GM20431 (cell line): ENCODE measurements around the gene GNAI1.

Source experiments
- in situ Hi-C: fragments of 300-500 bp; cut with MseI, MboI; formaldehyde crosslinking; loops from one replicate; pipeline ENCODE4 v1.15.0; 2020; ENCODE audit warnings: low sequenced_read_pairs; ENCODE audit not compliant: unreplicated experiment

GNAI1 gene

GRCh38 chr7:80204919-80205318 is 70.3 kb downstream of the GNAI1 start:
- in situ Hi-C loops, result no loop called here

- in situ Hi-C loops, result no loop called here
Observed at GRCh38 chr7:80206763-80207162, 72.1 kb downstream of the GNAI1 start.

GRCh38 chr7:80207501-80207900 is 72.9 kb downstream of the GNAI1 start:
- in situ Hi-C loops, result no loop called here

GRCh38 chr7:80208700-80209099 is 74.1 kb downstream of the GNAI1 start:
- in situ Hi-C loops, result no loop called here

- in situ Hi-C loops, result no loop called here
Observed at GRCh38 chr7:80210400-80210799, 75.8 kb downstream of the GNAI1 start.

GRCh38 chr7:80213814-80214213 is 79.2 kb downstream of the GNAI1 start:
- in situ Hi-C loops, result no loop called here

GRCh38 chr7:80215734-80216133 is 81.1 kb downstream of the GNAI1 start:
- in situ Hi-C loops, result no loop called here

GRCh38 chr7:80216996-80217842 is 82.6 kb downstream of the GNAI1 start:
- in situ Hi-C loops, result no loop called here

GRCh38 chr7:80218723-80219122 is 84.1 kb downstream of the GNAI1 start:
- in situ Hi-C loops, result no loop called here

- in situ Hi-C loops, result no loop called here
Observed at GRCh38 chr7:80220022-80220634, 85.5 kb downstream of the GNAI1 start.

GRCh38 chr7:80224415-80224814 is 89.8 kb downstream of the GNAI1 start:
- in situ Hi-C loops, result no loop called here

GRCh38 chr7:80225361-80225760 is 90.7 kb downstream of the GNAI1 start:
- in situ Hi-C loops, result no loop called here

GRCh38 chr7:80226629-80227028 is 92.0 kb downstream of the GNAI1 start:
- in situ Hi-C loops, result no loop called here

- in situ Hi-C loops, result no loop called here
Observed at GRCh38 chr7:80230327-80230726, 95.7 kb downstream of the GNAI1 start.

- in situ Hi-C loops, result no loop called here
Observed at GRCh38 chr7:80231707-80232106, 97.1 kb downstream of the GNAI1 start.

- in situ Hi-C loops, result no loop called here
Observed at GRCh38 chr7:80232979-80233724, 98.5 kb downstream of the GNAI1 start.

- in situ Hi-C loops, result no loop called here
Observed at GRCh38 chr7:80235334-80235733, 100.7 kb downstream of the GNAI1 start.

- in situ Hi-C loops, result no loop called here
Observed at GRCh38 chr7:80236681-80237080, 102.0 kb downstream of the GNAI1 start.

- in situ Hi-C loops, result no loop called here
Observed at GRCh38 chr7:80240265-80241025, 105.8 kb downstream of the GNAI1 start.

- in situ Hi-C loops, result no loop called here
Observed at GRCh38 chr7:80241671-80242070, 107.0 kb downstream of the GNAI1 start.
